Body of pancreas (tissue), 4 donors: Measurements from ENCODE around the gene PEPD. TPM values are rescaled to one million over a fixed set of nuclear protein-coding genes. Genes with fewer than 3 reads are reported as not detected.

Experiments used
- ATAC-seq: fragments of 150-250 bp; one replicate; pipeline ENCODE4 v1.9.1; 2016
- DNase-seq, 4 donors: peaks; one replicate each; pipeline ENCODE4 v3.0.0-alpha.2; 2019
- H3K27ac ChIP-seq, 4 donors: fragments of 200-600 bp; sonication (generic); 1 replicate in 3 of 4; 2 replicates in 1 of 4; pipeline versions ENCODE4 v1.5.1 to v1.6.1; 2016 to 2019; ENCODE audit warnings: mild to moderate bottlenecking in 1 of 4, mixed read lengths in 1 of 4, moderate library complexity in 1 of 4
- H3K27me3 ChIP-seq, 2 donors: fragments of 200-600 bp; sonication (generic); one replicate each; pipeline ENCODE4 v1.6.0; 2016; ENCODE audit warnings: mild to moderate bottlenecking in 1 of 2
- H3K36me3 ChIP-seq, 2 donors: fragments of 200-600 bp; sonication (generic); replicated peaks in 1 of 2; 2 replicates each; pipeline ENCODE4 v1.5.1; 2016; ENCODE audit warnings: low read depth in 2 of 2; ENCODE audit not compliant: insufficient read depth in 1 of 2
- H3K4me1 ChIP-seq: fragments of 200-600 bp; sonication (generic); one replicate; pipeline ENCODE4 v1.6.0; 2016
- H3K4me3 ChIP-seq, 2 donors: fragments of 200-600 bp; sonication (generic); 1 replicate in 1 of 2; 2 replicates in 1 of 2; pipeline ENCODE4 v1.5.1; 2016 to 2019
- H3K9me3 ChIP-seq, 3 donors: fragments of 200-600 bp; sonication (generic); 1 replicate in 2 of 3; 2 replicates in 1 of 3; pipeline ENCODE4 v1.5.1; 2016
- CTCF ChIP-seq, 7 experiments: fragments of 450-650 bp in 4 of 7; fragments of 200-600 bp in 3 of 7; sonication (generic) in 3 of 7; IDR thresholded peaks; one replicate each; pipeline ENCODE4 v1.5.1; 2016 to 2019; ENCODE audit warnings: antibody characterized with exemption in 7 of 7
- POLR2A ChIP-seq, 3 donors: fragments of 450-650 bp; IDR thresholded peaks; one replicate each; pipeline ENCODE4 v1.6.1; 2016; ENCODE audit warnings: antibody characterized with exemption in 3 of 3, mild to moderate bottlenecking in 2 of 3
- WGBS, 2 donors: methylation state at CpG; one replicate each; pipeline ENCODE4 v1.1.5; 2017; 5-methylcytosine and 5-hydroxymethylcytosine counted together
- intact Hi-C: fragments of 100-400 bp; cut with DNase I; formaldehyde crosslinking; loops from one replicate; pipeline ENCODE4 v1.15.1; 2023
- total RNA-seq, 2 donors: library from RNA; depleted of rRNA; stranded (reverse); fragments of >200 nt; gene quantifications; one replicate each; pipeline ENCODE4 v1.1.0, GENCODE V29; 2016

PEPD gene
- total RNA-seq, 2 donors from 2014 or later = 33.2 to 54.7 TPM

GRCh38 chr19:33512021-33512420, 9.6 kb downstream of the PEPD start:
- no peak overlapping the region for H3K4me3 ChIP-seq
- TF ChIP-seq CTCF (IDR thresholded peaks at IDR 0.05) (no peak), POLR2A (IDR thresholded peaks at IDR 0.05) (no peak)
- no peak overlapping the region for H3K27ac ChIP-seq
- WGBS, 2 donors = 94 to 98% methylated on average over 2 to 3 of the region's 3 CpGs
- ATAC-seq = no peak
- no peaks in the 10 kb centered on the region for H3K4me1 ChIP-seq
- intact Hi-C loops = no loop called here
- DNase-seq = no peak
- no peaks in the 10 kb centered on the region for H3K27me3 ChIP-seq
- no peaks in the 10 kb centered on the region for H3K36me3 ChIP-seq
- no peaks in the 10 kb centered on the region for H3K9me3 ChIP-seq

- WGBS, 2 donors = 90% methylated on average over 13 of the region's 13 CpGs
- TF ChIP-seq CTCF (IDR thresholded peaks at IDR 0.05) (no peak), POLR2A (IDR thresholded peaks at IDR 0.05) (no peak)
- ATAC-seq = no peak
These were observed 10.2 kb downstream of the PEPD start for GRCh38 chr19:33511346-33511745.

GRCh38 chr19:33510462-33511194, 11.0 kb downstream of the PEPD start:
- DNase-seq (no peak), ATAC-seq (no peak)
- H3K4me3 ChIP-seq = no peak overlapping the region
- no peaks in the 10 kb centered on the region for H3K36me3 ChIP-seq
- WGBS, 2 donors = 84 to 87% methylated on average over 10 to 11 of the region's 11 CpGs
- H3K9me3 ChIP-seq = no peaks in the 10 kb centered on the region
- H3K4me1 ChIP-seq = no peaks in the 10 kb centered on the region
- no peaks in the 10 kb centered on the region for H3K27me3 ChIP-seq
- TF ChIP-seq CTCF (IDR thresholded peaks at IDR 0.05) = no peak
- no peak for TF ChIP-seq POLR2A (IDR thresholded peaks at IDR 0.05)
- H3K27ac ChIP-seq = no peak overlapping the region
- intact Hi-C loops = no loop called here

More at GRCh38 chr19:33511346-33511745, 10.2 kb downstream of the PEPD start:
- Histone ChIP-seq H3K27ac (no peak overlapping the region), H3K4me3 (no peak overlapping the region), H3K4me1 (no peaks in the 10 kb centered on the region), H3K36me3 (no peaks in the 10 kb centered on the region), H3K9me3 (no peaks in the 10 kb centered on the region), H3K27me3 (no peaks in the 10 kb centered on the region)
- no peak for DNase-seq
- intact Hi-C loops = no loop called here

GRCh38 chr19:33509774-33510173, 11.8 kb downstream of the PEPD start:
- H3K36me3 ChIP-seq = no peaks in the 10 kb centered on the region
- no peak for DNase-seq
- TF ChIP-seq CTCF (IDR thresholded peaks at IDR 0.05) = no peak
- no peak for TF ChIP-seq POLR2A (IDR thresholded peaks at IDR 0.05)
- H3K4me1 ChIP-seq = no peaks in the 10 kb centered on the region
- WGBS, 2 donors = 82 to 88% methylated on average over 2 to 15 of the region's 15 CpGs
- H3K9me3 ChIP-seq = no peaks in the 10 kb centered on the region
- ATAC-seq = no peak
- no peak overlapping the region for H3K27ac ChIP-seq
- H3K4me3 ChIP-seq = no peak overlapping the region
- H3K27me3 ChIP-seq = no peaks in the 10 kb centered on the region
- intact Hi-C loops = no loop called here
